ENCODE results near the gene ZNF22.
A peak's percentile ranks its signal among the peaks of the same experiment; 100 is the strongest.
"Not testable (repeated sequence)": the region's sequence is repeated elsewhere in the genome, so short reads cannot be mapped to it uniquely, and the experiment has no call there.

ZNF22 gene

DNA sequence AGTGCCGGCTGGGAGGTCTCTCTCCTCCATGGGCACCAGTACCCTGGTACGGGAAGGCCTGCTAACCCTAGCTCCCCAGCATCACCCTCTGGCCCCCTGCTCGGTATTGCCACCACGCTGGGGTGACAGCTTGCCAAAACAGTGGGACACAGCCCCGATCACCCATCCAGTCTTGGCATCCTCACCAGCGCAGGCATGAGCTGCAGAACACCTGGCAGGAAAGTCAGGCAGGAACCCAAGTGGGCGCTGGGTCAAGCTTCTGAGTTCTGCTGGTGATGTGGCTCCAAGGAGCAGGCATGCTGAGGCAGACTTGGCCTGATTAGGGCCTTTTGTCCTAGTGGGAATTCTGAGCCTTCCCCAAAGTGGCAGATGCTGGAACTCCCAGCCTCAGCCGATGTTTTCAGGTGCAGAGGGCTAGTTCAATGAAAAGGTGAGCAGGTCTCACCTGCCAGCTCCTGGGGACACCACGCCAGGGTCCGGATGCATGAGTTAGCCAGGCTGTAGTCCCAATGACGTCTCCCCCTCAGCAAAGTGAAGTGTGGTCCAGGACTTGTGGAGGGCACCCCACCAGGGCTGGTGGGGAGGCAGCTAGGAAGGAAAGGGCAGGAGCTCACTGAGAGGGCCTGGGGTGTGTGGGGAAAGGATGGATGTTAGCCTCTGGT is 8.5 kb upstream of the ZNF22 start:
- no peak for DNase-seq

DNA sequence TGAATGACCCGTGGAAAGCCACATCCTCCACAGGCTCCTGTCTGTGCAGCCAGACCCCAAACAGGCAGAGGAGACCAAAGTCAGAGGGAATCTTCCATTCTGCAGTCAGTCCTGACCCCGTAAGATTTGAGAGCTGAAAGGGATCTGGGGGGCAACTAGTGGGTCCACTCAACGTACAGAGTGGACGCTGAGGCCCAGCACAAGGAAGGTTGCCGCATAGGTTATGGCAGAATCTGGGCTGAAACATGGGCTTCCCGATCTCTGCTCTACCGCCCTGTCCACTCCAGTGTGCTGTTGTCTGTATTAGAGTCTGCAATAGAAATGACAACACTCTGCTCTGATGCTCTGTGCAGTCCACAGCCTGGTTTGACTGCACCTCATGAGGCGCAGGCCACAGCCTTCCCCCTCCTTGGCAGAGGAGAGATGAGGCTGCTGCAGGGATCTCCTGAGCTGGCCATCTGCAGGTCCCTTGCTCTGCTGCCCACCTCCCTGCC is 7.9 kb upstream of the ZNF22 start:
- DNase-seq = no peak

DNA sequence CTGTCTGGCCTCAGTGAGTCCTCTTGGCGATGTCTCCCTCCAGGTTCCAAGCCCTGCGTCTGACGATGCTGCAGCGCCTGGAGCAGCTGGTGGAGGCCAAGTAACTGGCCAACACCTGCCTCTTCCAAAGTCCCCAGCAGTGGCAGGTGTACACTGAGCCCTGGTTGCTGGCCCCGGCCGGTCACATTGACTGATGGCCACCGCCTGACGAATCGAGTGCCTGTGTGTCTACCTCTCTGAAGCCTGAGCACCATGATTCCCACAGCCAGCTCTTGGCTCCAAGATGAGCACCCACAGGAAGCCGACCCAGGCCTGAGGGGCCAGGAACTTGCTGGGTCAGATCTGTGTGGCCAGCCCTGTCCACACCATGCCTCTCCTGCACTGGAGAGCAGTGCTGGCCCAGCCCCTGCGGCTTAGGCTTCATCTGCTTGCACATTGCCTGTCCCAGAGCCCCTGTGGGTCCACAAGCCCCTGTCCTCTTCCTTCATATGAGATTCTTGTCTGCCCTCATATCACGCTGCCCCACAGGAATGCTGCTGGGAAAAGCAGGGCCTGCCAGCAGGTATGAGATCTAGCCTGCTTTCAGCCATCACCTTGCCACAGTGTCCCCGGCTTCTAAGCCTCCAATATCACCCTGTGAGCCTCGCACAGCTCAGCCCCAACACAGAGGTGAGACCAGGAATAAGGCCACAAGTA is 7.3 kb upstream of the ZNF22 start:
- no peak for DNase-seq

DNA sequence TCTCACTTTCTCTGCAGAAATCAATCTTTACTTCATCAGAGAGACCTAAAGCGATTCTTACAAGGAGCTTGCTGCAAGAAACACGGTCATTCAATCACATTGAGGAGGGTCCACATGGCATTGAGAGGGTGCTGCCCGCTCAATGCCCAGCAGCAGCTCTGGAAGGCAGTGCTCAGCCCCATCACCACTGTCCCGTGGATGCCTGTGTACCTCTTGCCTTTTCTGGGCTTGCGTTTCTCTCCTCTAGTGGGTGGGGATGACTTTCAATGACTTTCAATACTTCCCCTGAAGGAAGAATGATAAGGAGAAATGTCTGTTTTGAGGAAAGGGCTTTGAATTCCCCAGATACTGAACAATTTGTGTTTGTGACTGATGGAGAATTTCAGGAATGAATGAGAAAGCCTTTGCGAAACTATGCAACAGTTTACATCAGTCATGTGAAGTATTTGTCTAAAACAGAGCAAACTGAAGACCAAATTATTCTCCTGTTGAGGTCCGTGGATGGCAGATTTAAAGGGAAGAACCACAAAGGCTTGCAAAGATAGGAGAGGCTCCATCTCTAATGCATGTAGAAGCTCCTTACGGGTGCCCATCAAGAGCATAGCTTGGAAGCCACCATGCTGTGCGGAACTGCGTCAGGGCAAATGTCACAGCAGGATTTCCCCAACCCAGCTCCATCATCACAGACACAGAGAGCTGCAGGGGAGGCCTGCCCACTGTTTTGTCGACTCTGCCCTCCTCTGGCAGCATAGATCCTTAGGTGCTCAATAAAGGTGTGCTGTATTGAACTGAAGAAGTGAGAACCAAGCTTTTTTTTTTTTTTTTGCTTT is 6.6 kb upstream of the ZNF22 start:
- peak; percentile 81 for DNase-seq

DNA sequence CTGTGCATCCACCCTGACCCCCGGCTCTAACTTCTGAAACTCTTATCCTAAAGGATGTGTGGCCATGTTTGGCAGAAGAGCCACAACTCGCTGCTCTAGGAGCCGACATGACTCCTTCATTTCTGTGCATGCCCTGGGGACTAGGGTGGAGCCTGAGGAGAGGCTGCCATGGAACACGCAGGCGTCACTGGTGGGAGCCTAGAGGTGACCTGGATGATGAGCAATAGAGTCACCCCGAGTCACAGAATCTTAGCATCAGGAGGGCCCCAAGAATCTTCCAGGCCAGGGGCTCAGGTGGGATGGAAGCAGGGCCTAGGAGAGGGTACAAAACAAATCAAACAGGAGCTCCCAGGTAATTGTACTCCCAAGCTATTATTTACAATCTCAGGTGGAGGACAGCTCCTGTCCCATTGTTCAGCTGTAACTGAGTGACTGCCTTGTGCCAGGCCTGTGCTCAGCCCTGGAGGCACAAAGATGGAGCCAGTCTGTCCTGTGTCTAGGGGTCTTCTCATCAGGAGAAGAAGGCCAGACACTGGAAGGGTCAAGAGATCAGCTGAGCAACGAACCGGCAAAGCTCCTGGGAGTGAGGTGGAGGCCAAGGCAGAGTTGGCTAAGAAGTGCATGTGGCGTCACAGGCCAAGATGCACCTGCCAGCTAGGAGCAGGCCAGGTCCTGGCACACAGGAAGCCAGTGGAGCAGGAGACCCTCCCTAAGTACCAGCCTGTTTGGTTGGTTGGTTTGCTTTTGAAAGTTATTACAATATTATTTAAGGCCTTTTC is 5.8 kb upstream of the ZNF22 start:
- DNase-seq = no peak

DNA sequence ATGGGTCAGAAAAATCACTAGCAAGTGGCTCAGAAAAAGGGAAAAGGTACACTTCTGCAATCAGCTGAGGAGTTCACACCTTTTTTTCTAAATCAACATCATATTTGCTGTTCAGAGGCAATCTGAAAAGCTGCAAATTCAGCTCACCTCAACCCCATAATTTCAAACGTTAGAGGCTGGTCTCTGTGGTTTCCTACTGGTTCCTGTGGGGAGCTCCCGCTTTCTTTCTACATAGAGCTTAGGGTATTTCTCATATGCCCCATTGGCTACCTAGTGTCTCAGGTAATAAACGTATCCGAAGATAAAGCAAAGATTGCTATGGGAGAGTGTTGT is 5.2 kb upstream of the ZNF22 start:
- DNase-seq = no peak

DNA sequence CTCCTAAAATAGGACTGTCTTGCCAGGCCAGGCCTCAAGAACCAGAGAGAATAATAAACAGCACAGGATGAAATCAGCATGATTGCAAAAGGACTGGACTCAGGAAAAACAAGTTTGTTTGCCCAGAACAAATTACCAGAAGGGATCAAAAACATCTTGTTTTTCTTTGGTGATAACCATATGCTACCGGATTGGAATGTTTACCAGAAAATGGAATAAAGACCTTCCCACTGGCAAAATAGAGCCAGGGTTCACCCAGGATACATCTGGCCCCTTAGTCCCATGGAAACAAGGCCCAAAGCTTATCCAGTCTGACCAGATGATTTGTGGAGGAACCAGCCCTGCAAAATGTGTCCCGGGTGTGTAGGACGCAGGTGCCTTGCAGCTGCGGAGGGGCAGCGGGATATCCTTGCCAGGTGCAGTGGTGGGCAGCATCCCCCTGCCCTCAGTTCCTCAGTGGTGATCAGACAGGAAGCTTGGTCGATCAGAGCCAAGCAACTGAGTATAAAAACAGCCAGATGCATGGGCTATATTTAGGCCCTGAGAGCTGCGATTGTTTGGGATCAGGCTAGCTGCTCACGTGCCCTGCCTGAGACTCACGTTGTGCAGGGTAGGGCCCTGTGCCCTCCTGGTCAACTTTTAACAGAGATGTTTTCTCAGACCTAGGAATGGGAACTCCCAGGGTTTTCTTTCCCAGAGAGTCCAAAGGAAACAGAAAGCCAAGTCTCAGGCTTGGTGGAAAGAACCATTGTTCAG is 4.6 kb upstream of the ZNF22 start:
- DNase-seq = no peak

DNA sequence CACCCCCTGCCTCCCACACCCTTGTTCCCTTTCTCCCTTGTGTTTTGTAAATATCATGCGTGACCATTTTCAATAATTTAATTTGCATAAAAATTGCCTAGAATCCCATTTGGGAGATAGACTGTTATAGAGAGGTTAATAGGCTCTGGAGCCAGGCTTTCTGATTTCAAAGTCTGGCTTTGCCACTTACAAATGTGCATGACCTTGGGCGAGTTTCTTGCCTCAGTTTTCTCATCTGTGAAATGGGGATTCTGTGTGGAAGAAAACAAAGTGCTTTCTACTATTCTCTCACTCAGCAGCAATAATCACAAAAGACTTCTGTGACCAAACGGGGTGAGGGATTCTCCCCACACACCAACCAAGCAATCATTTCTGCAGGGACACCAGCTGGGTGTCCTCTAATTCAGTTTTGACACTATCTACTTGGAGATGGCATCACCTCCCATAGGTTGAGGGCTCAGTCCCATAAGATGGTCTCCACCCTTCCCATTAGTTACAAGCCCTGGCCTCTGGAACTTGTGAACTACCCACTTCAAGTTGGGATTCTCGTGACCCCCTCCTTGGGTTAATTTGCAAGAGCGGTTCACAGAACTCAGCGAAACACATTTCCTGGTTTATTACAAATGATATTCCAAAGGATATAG is 3.5 kb upstream of the ZNF22 start:
- no peak for DNase-seq

DNA sequence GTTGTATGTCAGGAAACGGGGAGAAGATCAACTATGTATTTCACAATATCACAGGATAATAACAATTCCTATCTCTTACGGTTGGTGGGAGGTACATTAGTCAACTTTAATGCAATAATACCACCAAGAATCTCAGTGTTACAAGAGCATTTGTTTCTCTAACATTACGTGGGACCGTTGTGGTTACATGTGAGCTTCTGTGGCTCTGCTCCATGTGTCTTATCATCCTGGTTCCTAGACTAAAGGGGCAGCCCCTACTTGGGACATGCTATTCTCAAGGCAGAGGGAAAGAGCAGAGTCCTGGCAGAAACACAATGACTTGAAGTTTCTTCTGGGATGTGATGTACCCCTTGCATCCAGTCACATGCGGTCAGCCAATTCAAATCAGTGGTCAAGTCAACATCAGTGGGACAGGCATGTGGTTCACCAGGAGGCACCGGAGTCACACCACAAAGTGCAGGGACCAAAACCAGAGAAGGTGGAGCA is 2.5 kb upstream of the ZNF22 start:
- DNase-seq = no peak

DNA sequence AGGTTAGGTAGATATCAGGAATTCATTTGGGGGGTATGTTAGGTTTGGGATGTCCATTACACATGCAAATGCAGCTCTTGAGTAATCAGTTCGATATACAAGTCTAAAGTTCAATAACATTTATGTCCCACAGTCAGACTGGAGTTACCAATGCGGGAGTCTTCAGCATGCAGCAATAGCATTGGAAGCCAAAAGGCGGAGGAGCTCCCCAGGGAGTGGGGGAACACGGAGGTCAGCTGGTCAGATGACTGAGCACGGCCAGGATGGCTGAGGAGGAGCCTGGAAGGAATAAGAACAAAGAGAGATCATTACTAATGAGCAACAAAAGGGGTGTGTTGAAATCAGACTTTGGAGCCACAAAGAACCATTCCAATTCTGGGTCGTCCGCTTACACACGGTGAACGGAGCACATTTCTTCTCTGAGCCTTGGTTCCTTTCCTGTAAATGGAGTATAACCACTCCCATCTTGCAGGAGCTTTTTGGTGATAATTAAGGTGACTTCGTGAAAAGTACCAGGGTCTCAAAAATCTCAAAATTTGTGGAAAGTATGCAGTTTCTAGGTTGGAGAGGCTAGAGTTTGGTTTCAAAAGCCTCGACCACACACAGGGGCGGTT is 478 bp upstream of the ZNF22 start:
- no peak for DNase-seq

DNA sequence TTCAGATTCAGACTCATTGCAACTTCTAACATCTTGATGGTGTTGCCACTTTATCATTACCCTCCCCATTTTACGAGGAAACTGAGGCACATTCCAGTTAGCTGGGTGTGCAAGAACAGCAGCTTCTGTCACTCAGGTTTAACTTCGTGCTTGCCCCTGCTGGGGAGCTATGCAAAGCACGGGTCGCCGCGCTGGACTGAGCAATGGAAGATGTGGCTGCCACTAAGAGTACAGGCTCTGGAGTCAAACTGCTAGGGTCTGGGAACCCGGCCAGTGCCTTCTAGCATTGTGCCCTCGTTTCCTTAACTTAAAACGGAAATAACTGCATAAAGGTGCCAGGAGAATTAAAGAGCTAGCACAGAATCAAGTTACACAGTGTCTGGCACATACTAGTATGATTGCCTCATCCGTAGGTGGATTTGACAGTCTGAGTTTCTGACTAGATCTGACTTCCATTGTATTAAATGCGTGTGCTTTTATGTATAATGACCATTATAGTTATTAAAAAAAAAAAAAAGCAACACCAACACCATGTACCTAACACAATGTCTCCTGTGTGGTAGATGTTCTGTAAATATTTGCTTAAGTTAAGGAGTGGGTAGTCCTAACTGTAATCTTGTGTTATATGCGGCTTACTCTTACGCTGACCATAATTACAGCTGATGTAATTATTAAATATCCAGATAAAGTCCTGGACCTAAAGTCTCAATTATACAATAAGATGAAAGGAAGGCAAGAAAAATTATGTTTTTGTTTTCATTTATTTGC is 842 bp downstream of the ZNF22 start:
- DNase-seq = peak; percentile 59

DNA sequence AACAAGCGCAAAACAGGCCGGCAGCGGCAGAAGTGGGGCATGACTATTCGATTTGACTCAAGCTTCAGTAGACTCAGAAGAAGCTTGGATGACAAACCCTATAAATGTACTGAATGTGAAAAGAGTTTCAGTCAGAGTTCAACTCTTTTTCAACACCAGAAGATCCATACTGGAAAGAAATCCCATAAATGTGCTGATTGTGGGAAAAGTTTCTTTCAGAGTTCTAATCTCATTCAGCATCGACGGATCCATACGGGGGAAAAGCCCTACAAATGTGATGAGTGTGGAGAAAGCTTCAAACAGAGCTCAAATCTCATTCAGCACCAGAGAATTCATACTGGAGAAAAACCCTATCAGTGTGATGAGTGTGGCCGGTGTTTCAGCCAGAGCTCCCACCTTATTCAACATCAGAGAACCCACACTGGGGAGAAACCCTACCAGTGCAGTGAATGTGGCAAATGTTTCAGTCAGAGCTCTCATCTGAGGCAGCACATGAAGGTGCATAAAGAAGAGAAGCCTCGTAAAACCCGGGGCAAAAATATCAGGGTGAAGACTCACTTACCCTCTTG is 2.8 kb downstream of the ZNF22 start:
- DNase-seq = no peak

DNA sequence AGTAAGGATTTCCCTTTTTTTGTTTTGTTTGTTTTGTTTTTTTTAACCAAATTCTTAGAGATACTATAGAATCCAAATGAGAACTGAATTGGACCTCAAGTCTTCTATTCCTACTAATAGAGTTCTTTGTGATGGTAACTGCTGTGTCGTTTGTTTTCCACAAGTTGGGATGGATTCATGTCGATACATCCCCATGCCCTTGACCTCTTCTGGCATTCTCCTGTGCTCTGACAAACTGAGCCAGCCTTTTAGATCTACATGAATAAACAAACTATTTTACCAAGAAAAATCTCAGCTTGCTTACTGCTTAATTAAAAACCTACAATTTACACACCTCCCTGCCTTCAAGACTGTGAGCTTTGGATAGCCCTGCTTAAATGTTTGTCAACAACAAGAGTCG is 3.9 kb downstream of the ZNF22 start:
- DNase-seq = no peak

DNA sequence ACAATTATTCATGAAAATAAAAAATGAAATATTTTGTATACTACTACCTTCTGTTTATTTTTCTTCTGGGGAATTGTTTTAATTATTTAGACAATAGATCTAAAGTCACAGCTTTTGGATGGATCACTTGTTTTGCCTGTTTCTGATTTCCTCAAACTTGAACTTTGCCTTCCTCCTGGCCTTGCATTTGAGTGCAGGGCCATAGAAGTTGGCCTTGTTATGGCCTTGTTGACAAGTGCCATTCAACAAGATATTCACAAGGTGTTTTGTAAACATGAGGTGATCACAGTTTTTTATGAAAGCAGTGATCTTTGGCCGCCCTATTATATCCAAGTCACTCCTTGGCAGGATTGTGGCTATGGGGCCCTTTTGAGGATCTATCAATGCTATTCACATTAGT is 4.6 kb downstream of the ZNF22 start:
- no peak for DNase-seq

DNA sequence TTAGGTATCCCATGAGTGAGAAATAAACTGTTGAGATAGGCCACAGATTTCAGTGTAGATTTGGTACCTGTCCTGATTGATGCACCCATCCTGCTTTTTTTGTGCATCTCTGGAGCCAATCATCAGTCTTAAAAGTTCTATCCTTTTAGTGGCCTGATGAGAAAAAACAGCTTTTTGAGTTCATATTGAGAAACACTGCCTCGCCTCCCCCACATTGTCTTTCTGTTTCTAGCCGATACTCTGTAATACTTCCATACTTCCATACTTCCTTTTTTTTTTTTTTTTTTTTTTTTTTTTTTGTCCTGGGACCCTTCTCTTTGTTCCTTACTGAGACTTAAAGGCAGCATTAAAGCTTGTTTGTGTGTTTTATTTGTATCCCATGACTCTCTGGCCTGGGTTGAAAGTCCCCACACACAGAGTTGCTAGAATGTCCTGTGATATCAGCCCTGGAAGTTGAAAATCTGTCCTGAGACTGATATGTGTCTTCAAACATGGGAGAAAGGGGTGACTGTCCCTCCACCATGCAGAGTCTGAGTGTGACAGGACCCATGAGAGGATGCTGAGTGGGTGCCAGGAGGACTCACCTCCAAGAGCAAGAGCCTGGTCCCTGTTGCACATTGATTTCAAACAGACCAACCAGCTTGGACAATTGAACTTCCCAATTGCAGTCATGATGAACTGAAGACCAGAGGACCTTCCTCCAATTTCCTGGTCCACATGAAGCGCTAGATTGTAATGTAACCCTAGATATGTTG is 5.7 kb downstream of the ZNF22 start:
- DNase-seq = no peak

DNA sequence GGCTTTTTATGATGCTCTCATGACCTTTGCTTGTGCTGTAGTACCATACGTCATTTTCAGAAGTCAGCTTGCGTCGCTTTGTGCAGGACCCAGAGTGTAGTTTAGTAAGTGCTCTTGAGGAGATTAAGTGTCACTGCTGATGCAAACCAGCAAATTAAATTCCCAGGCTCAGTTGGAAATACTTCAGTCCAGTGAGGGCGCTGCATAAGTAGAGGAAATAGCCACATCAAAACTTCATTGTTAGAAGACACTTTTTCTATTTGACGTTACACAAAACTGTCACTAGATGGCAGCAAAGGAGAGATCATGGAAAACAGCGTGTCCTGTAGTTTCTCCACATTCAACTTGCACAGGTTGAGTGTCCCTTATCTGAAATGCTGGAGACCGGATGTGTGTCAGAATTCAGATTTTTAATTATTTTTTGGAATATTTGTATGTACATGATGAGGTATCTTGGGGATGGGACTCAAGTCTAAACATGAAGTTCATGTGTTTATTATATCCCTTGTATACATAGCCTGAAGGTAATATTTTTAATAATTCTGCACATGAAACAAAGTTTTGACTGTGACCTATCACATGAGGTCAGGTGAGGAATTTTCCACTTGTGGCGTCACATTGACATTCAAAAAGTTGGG is 7.9 kb downstream of the ZNF22 start:
- peak; percentile 83 for DNase-seq

DNA sequence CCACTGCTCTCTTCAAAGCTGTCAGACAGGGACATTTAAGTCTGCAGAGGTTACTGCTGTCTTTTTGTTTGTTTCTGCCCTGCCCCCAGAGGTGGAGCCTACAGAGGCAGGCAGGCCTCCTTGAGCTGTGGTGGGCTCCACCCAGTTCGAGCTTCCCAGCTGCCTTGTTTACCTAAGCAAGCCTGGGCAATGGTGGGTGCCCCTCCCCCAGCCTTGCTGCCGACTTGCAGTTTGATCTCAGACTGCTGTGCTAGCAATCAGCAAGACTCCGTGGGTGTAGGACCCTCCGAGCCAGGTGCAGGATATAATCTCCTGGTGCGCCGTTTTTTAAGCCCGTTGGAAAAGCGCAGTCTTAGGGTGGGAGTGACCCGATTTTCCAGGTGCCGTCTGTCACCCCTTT is 13.8 kb downstream of the ZNF22 start:
- not testable (repeated sequence) for DNase-seq

DNA sequence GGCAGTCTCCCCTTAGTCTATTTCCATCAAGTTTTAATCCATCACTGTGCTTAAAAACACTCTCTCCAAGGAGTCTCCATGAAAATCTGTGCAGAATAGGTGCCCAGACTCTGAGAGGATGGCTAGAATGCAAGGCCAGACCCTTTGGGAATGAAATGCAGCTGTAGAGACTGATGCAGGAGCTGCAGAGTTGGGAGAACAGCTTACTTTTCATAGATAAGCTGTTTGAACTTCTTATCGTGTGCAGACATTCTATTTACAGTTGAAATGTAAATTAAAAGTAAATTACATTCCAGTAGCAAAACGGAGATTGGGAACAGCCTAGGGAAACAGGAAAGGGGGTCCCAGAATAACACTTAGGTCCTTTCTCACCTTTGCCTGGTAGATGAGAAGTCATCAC is 14.9 kb downstream of the ZNF22 start:
- no peak for DNase-seq

DNA sequence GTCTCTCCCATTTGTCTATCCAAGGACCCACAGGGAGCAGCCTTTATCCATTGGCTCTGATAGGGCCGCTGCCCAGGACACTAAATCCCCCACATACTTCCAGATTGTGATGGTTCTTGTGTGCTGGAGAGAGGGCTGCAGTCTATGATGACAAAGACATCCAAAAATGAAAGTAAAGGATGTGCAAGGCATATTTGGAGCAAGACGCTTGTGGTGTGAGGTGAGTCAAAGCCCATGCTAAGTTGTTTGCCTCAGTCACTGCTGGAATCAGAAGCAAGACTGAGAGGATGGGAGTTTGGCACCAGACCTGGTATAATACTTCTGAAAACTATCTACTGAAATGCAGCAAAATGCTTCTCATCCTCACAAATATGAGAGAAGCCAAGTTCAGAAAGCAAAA is 22.7 kb downstream of the ZNF22 start:
- no peak for DNase-seq

Measured in fibroblast of skin of abdomen (primary cell).